Endothelial cell of umbilical vein (primary cell): ENCODE data around the gene EEA1. TPM values are rescaled to one million over a fixed set of nuclear protein-coding genes. Genes with fewer than 3 reads are reported as not detected.
A peak's percentile ranks its signal among the peaks of the same experiment; 100 is the strongest.

ENCODE experiments used
- BruUV-seq: library from RNA; stranded (reverse); fragments of 400-500 nt; replicated peaks from 2 replicates; lab custom pipeline; 2021; lab: Mats Ljungman, UMichigan
- CTCF ChIA-PET: fragments of 300-600, 350-600 bp; sonication (Branson Sonifier 250); formaldehyde crosslinking; loops from one replicate; lab custom pipeline; 2021; ENCODE audit warnings: antibody characterized with exemption, inconsistent platforms; lab: Charles Lee
- POLR2A ChIA-PET: fragments of 300-600, 350-600 bp; sonication (Branson Sonifier 250); formaldehyde crosslinking; loops from one replicate; lab custom pipeline; 2021; ENCODE audit warnings: antibody characterized with exemption, inconsistent platforms; lab: Charles Lee
- DNase-seq: peaks from one replicate; pipeline ENCODE4 v3.0.0-alpha.2; 2011; ENCODE audit warnings: low read depth, low spot score
- FAIRE-seq: peaks from 2 replicates; lab custom pipeline; 2011; peaks lifted over from hg19 to GRCh38; lab: Jason Lieb, UNC
- H2AFZ ChIP-seq: 2 replicates; pipeline ENCODE4 v1.6.0; 2012; ENCODE audit warnings: low read depth, low read length, control low read depth, inconsistent platforms
- H3K27ac ChIP-seq: 2 replicates; pipeline ENCODE4 v1.5.1; 2011; ENCODE audit warnings: low read depth, mild to moderate bottlenecking, control low read depth, low read length, moderate library complexity; ENCODE audit not compliant: insufficient read depth
- H3K27me3 ChIP-seq, 2 experiments: 2 replicates each; pipeline versions ENCODE4 v1.6.0 to v1.6.1; 2011; ENCODE audit warnings: low read length in 2 of 2, mixed read lengths in 1 of 2; ENCODE audit not compliant: control insufficient read depth in 2 of 2, insufficient read depth in 2 of 2
- H3K36me3 ChIP-seq, 2 experiments: 2 replicates in 1 of 2; 3 replicates in 1 of 2; pipeline ENCODE4 v1.5.1; 2011; ENCODE audit warnings: low read length in 2 of 2, mild to moderate bottlenecking in 1 of 2, moderate library complexity in 1 of 2; ENCODE audit not compliant: control insufficient read depth in 2 of 2, insufficient read depth in 2 of 2; ENCODE audit errors: extremely low read depth in 1 of 2
- H3K4me1 ChIP-seq: 3 replicates; pipeline ENCODE4 v1.5.1; 2011; ENCODE audit warnings: mild to moderate bottlenecking, low read length; ENCODE audit not compliant: control insufficient read depth, insufficient read depth; ENCODE audit errors: extremely low read depth
- H3K4me2 ChIP-seq: 2 replicates; pipeline ENCODE4 v1.6.1; 2011; ENCODE audit warnings: low read length, control low read depth, mixed read lengths; ENCODE audit not compliant: insufficient read depth
- H3K4me3 ChIP-seq, 3 experiments: fragments of 200-600 bp in 1 of 3; sonication (generic), shearing (Covaris generic) in 1 of 3; replicated peaks in 1 of 3; 2 replicates each; pipeline ENCODE4 v1.5.1; 2011 to 2016; ENCODE audit warnings: control low read depth in 3 of 3, low read length in 3 of 3, mild to moderate bottlenecking in 2 of 3, inconsistent platforms in 1 of 3, low read depth in 1 of 3, moderate library complexity in 1 of 3; ENCODE audit not compliant: insufficient read depth in 1 of 3
- H3K79me2 ChIP-seq: 2 replicates; pipeline ENCODE4 v1.6.0; 2012; ENCODE audit warnings: low read length, inconsistent platforms; ENCODE audit not compliant: control insufficient read depth, insufficient read depth
- H3K9ac ChIP-seq: replicated peaks from 2 replicates; pipeline ENCODE3; 2011; ENCODE audit warnings: low read length, control low read depth; ENCODE audit not compliant: insufficient read depth; ENCODE audit errors: extremely low read depth
- H3K9me1 ChIP-seq: replicated peaks from 3 replicates; pipeline ENCODE4 v1.6.0; 2011; ENCODE audit warnings: mild to moderate bottlenecking, low read length; ENCODE audit not compliant: control insufficient read depth, insufficient read depth; ENCODE audit errors: extremely low read depth
- H3K9me3 ChIP-seq: replicated peaks from 2 replicates; pipeline ENCODE4 v1.5.1; 2012; ENCODE audit warnings: low read length, inconsistent platforms; ENCODE audit not compliant: control insufficient read depth, insufficient read depth
- H4K20me1 ChIP-seq: replicated peaks from 2 replicates; pipeline ENCODE3; 2011; ENCODE audit warnings: mild to moderate bottlenecking, low read length; ENCODE audit not compliant: control insufficient read depth, insufficient read depth; ENCODE audit errors: extremely low read depth
- EZH2 ChIP-seq: IDR thresholded peaks from 2 replicates; pipeline ENCODE4 v1.6.1; 2012; ENCODE audit warnings: borderline replicate concordance, low read depth, mild to moderate bottlenecking, moderate library complexity, low read length, inconsistent platforms; ENCODE audit not compliant: severe bottlenecking
- FOS ChIP-seq: IDR thresholded peaks from 2 replicates; pipeline ENCODE4 v1.6.1; 2011; ENCODE audit warnings: mild to moderate bottlenecking, low read length, moderate library complexity, borderline replicate concordance; ENCODE audit not compliant: insufficient read depth
- GATA2 ChIP-seq: IDR thresholded peaks from 2 replicates; pipeline ENCODE4 v1.7.0; 2011; ENCODE audit warnings: low read depth, mild to moderate bottlenecking, moderate library complexity, mixed read lengths, low read length; ENCODE audit not compliant: insufficient read length, insufficient read depth
- JUN ChIP-seq: IDR thresholded peaks from 2 replicates; pipeline ENCODE4 v1.6.1; 2011; ENCODE audit warnings: borderline replicate concordance, low read depth; ENCODE audit not compliant: insufficient read length, insufficient read depth
- MAX ChIP-seq: IDR thresholded peaks from 2 replicates; pipeline ENCODE4 v1.6.1; 2011; ENCODE audit not compliant: insufficient read depth, insufficient read length
- MYC ChIP-seq: IDR thresholded peaks from one replicate; pipeline ENCODE4 v1.6.1; 2011; ENCODE audit warnings: mild to moderate bottlenecking, low read depth, low read length
- POLR2A ChIP-seq: IDR thresholded peaks from 2 replicates; pipeline ENCODE4 v1.6.1; 2012; ENCODE audit warnings: low read depth, mild to moderate bottlenecking, control low read depth, low read length
- POLR2AphosphoS5 ChIP-seq: IDR thresholded peaks from 2 replicates; pipeline ENCODE4 v1.6.1; 2012; ENCODE audit warnings: low read depth, mild to moderate bottlenecking, control low read depth, low read length, moderate library complexity; ENCODE audit not compliant: insufficient read depth
- dilution Hi-C: fragments of 300-500 bp; cut with MboI; formaldehyde crosslinking; loops from one replicate; pipeline ENCODE4 v1.15.0; 2019; ENCODE audit warnings: low sequenced_read_pairs; ENCODE audit not compliant: extremely low pct_ligation_motif_present
- intact Hi-C: fragments of 100-400 bp; cut with micrococcal nuclease; formaldehyde crosslinking; loops from one replicate; pipeline ENCODE4 v1.10.0; 2022
- polyA plus RNA-seq, 4 experiments: library from polyadenylated mRNA; depleted of rRNA in 3 of 4; stranded (reverse) in 3 of 4; unstranded in 1 of 4; fragments of >200 nt; gene quantifications; 2 replicates each; pipeline versions ENCODE4 v1.2.1 to v1.2.3, GENCODE V29; 2011 to 2012; ENCODE audit warnings: missing spikeins in 1 of 4
- total RNA-seq: library from RNA; stranded (reverse); gene quantifications from 2 replicates; pipeline ENCODE4 v1.2.3, GENCODE V29; 2021
- TF ChIP-seq, protein P1 (sequence below), 2 donors: IDR thresholded peaks; 1 replicate in 1 of 2; 2 replicates in 1 of 2; pipeline ENCODE4 v1.5.1; 2011; ENCODE audit warnings: low read length in 2 of 2, mild to moderate bottlenecking in 2 of 2, moderate library complexity in 2 of 2, control low read depth in 1 of 2, inconsistent platforms in 1 of 2, low read depth in 1 of 2; ENCODE audit not compliant: insufficient read depth in 1 of 2; ENCODE audit errors: extremely low read depth in 1 of 2

The EEA1 gene
- total and polyA plus RNA-seq, 2 donors (not counting 3 experiments of a cell fraction or from before 2014, with no cell fraction given): 2.6 to 38.8 TPM

- Histone ChIP-seq H3K9me1 (no peaks in the 10 kb centered on the region), H3K27ac (no peak overlapping the region), H3K9me3 (no peaks in the 10 kb centered on the region), H3K79me2 (no peaks in the 10 kb centered on the region), H3K4me3 (no peak overlapping the region), H2AFZ (no peak overlapping the region), H4K20me1 (no peaks in the 10 kb centered on the region), H3K27me3 (no peaks in the 10 kb centered on the region), H3K4me1 (no peaks in the 10 kb centered on the region), H3K4me2 (no peak overlapping the region), H3K9ac (no peak overlapping the region), H3K36me3 (no peaks in the 10 kb centered on the region)
- FAIRE-seq (peak; percentile 73), DNase-seq (no peak)
- BruUV-seq: no TSS peak
- CTCF ChIA-PET: interaction anchor here (0.7 to 2.1 kb wide), 6 partner anchors 14 to 476 kb away, joined by 3 to 8 read pairs (median 3); partner anchors contain the start of gene EEA1
- POLR2A ChIA-PET: interaction anchor here (0.6 to 0.7 kb wide), 2 partner anchors 64 to 1443 kb away, joined by 5 to 7 read pairs; no protein-coding TSS in a partner anchor
- TF ChIP-seq MAX: no peak
- no peak for TF ChIP-seq JUN
- TF ChIP-seq FOS: no peak
- no peak for TF ChIP-seq POLR2A
- no peak for TF ChIP-seq MYC
- TF ChIP-seq, protein P1, sequence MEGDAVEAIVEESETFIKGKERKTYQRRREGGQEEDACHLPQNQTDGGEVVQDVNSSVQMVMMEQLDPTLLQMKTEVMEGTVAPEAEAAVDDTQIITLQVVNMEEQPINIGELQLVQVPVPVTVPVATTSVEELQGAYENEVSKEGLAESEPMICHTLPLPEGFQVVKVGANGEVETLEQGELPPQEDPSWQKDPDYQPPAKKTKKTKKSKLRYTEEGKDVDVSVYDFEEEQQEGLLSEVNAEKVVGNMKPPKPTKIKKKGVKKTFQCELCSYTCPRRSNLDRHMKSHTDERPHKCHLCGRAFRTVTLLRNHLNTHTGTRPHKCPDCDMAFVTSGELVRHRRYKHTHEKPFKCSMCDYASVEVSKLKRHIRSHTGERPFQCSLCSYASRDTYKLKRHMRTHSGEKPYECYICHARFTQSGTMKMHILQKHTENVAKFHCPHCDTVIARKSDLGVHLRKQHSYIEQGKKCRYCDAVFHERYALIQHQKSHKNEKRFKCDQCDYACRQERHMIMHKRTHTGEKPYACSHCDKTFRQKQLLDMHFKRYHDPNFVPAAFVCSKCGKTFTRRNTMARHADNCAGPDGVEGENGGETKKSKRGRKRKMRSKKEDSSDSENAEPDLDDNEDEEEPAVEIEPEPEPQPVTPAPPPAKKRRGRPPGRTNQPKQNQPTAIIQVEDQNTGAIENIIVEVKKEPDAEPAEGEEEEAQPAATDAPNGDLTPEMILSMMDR (IDR thresholded peaks at IDR 0.05; ENCODE audit: extremely low read depth in 1 of 2, insufficient read depth in 1 of 2, low read depth in 1 of 2, low read length in 2 of 2): no peak
- no peak for TF ChIP-seq GATA2
- TF ChIP-seq EZH2: no peak
- no peak for TF ChIP-seq POLR2AphosphoS5
- intact Hi-C loops (no loop called here), dilution Hi-C loops (no loop called here)
These were observed 14.6 kb upstream of the EEA1 start for GRCh38 chr12:92943482-92944250.
